ENCODE results near the gene GRIP1.
A peak's percentile ranks its signal among the peaks of the same experiment; 100 is the strongest.

GRIP1 gene

DNA sequence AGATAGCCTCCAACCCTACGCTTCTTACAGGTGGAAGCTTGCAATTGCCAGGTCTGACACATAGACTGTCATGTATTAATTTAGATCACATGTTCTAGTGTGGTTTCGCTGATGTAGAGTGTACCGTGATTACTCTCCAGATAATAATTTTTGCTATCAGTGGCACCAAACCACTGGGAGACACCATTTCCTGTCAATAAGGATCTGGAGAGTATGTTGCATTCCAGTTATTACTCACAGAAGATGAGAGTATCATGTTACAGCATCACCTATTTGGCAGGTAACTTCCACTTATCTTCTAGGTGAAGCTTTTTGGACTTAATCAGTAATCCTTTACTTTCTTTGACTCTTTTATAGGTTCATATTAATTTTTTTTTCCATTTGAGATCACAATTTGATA, 229.3 kb downstream of the GRIP1 start:
- Histone ChIP-seq H3K4me3 (ENCODE audit: low read length) (no peak overlapping the region), H3K4me1 (ENCODE audit: control insufficient read depth, low read length) (peaks cover 20% of the 10 kb centered on the region), H3K4me2 (ENCODE audit: low read length) (no peak overlapping the region), H4K20me1 (ENCODE audit: control insufficient read depth, insufficient read depth, low read depth, low read length) (no peaks in the 10 kb centered on the region), H3K27ac (ENCODE audit: low read depth, low read length) (no peak overlapping the region), H3F3A (ENCODE audit: control insufficient read depth, insufficient read depth) (no peaks in the 10 kb centered on the region), H3K36me3 (ENCODE audit: control insufficient read depth, low read length) (no peaks in the 10 kb centered on the region), H3K79me2 (ENCODE audit: control insufficient read depth, low read length) (no peaks in the 10 kb centered on the region), H3K27me3 (ENCODE audit: control insufficient read depth, low read length) (no peaks in the 10 kb centered on the region), H3K9me2 (replicated peaks; ENCODE audit: control insufficient read depth, low read length) (no peaks in the 10 kb centered on the region), H3K9me3 (ENCODE audit: control insufficient read depth, insufficient read depth, low read length) (no peaks in the 10 kb centered on the region)
- no peak for TF ChIP-seq EZH2phosphoT487 (IDR thresholded peaks at IDR 0.05; ENCODE audit: borderline replicate concordance, low read length)
- TF ChIP-seq, protein P1, sequence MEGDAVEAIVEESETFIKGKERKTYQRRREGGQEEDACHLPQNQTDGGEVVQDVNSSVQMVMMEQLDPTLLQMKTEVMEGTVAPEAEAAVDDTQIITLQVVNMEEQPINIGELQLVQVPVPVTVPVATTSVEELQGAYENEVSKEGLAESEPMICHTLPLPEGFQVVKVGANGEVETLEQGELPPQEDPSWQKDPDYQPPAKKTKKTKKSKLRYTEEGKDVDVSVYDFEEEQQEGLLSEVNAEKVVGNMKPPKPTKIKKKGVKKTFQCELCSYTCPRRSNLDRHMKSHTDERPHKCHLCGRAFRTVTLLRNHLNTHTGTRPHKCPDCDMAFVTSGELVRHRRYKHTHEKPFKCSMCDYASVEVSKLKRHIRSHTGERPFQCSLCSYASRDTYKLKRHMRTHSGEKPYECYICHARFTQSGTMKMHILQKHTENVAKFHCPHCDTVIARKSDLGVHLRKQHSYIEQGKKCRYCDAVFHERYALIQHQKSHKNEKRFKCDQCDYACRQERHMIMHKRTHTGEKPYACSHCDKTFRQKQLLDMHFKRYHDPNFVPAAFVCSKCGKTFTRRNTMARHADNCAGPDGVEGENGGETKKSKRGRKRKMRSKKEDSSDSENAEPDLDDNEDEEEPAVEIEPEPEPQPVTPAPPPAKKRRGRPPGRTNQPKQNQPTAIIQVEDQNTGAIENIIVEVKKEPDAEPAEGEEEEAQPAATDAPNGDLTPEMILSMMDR (IDR thresholded peaks at IDR 0.05; ENCODE audit: low read depth, low read length, poor library complexity, severe bottlenecking): no peak

DNA sequence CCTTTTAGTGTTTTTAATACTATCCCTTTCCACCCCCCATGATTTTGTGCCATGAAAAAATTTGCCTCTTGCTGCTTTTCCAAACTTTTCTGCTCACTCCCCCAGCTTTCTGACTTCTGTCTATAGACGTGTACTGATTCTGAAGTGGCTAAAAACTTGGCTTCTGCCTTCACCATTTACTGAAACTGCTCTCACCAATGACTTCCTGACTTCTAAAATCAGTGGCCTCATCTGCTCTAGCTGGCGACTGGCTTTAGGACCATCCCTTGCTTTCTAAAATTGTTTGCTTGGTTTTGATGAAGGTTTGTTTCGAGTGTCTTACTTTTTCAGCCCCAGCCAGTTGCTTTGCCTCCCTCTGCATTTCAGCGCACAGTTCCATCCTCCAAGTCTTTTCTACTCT, 231.2 kb downstream of the GRIP1 start:
- Histone ChIP-seq H3K4me3 (ENCODE audit: low read length) (no peak overlapping the region), H3F3A (ENCODE audit: control insufficient read depth, insufficient read depth) (no peaks in the 10 kb centered on the region), H3K4me2 (ENCODE audit: low read length) (no peak overlapping the region), H3K9me2 (replicated peaks; ENCODE audit: control insufficient read depth, low read length) (no peaks in the 10 kb centered on the region), H3K36me3 (ENCODE audit: control insufficient read depth, low read length) (no peaks in the 10 kb centered on the region), H3K4me1 (ENCODE audit: control insufficient read depth, low read length) (peaks cover 20% of the 10 kb centered on the region), H4K20me1 (ENCODE audit: control insufficient read depth, insufficient read depth, low read depth, low read length) (no peaks in the 10 kb centered on the region), H3K9me3 (ENCODE audit: control insufficient read depth, insufficient read depth, low read length) (no peaks in the 10 kb centered on the region), H3K27ac (ENCODE audit: low read depth, low read length) (no peak overlapping the region), H3K27me3 (ENCODE audit: control insufficient read depth, low read length) (no peaks in the 10 kb centered on the region), H3K79me2 (ENCODE audit: control insufficient read depth, low read length) (no peaks in the 10 kb centered on the region)
- TF ChIP-seq, protein P1 (IDR thresholded peaks at IDR 0.05; ENCODE audit: low read depth, low read length, poor library complexity, severe bottlenecking): no peak
- no peak for TF ChIP-seq EZH2phosphoT487 (IDR thresholded peaks at IDR 0.05; ENCODE audit: borderline replicate concordance, low read length)

DNA sequence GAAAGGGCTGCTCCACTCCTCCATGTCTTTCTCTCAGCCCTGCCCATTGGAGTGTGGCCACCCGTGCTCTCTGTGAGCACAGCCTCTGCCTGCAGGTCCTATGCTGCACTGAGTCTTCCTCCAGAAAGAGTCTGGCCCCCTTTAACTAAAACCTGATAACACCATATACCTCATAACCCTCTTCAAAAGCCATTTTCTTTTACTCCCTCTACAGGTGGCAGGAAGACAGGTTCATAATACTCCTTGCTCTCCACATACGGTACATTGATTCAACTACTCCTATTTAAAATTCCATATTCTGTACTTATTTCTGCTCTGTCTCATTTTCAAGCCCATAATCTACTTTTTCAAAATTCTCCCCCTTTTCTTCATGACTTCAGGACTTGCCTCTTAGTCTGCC, 232.6 kb downstream of the GRIP1 start:
- Histone ChIP-seq H3K79me2 (ENCODE audit: control insufficient read depth, low read length) (no peaks in the 10 kb centered on the region), H3K4me1 (ENCODE audit: control insufficient read depth, low read length) (peaks cover 28% of the 10 kb centered on the region), H3K4me3 (ENCODE audit: low read length) (no peak overlapping the region), H3K27ac (ENCODE audit: low read depth, low read length) (no peak overlapping the region), H3K4me2 (ENCODE audit: low read length) (peak overlapping the region; percentile 33), H3F3A (ENCODE audit: control insufficient read depth, insufficient read depth) (no peaks in the 10 kb centered on the region), H3K9me2 (replicated peaks; ENCODE audit: control insufficient read depth, low read length) (no peaks in the 10 kb centered on the region), H3K36me3 (ENCODE audit: control insufficient read depth, low read length) (no peaks in the 10 kb centered on the region), H4K20me1 (ENCODE audit: control insufficient read depth, insufficient read depth, low read depth, low read length) (no peaks in the 10 kb centered on the region), H3K9me3 (ENCODE audit: control insufficient read depth, insufficient read depth, low read length) (no peaks in the 10 kb centered on the region), H3K27me3 (ENCODE audit: control insufficient read depth, low read length) (no peaks in the 10 kb centered on the region)
- TF ChIP-seq, protein P1 (IDR thresholded peaks at IDR 0.05; ENCODE audit: low read depth, low read length, poor library complexity, severe bottlenecking): peak; percentile 42
- no peak for TF ChIP-seq EZH2phosphoT487 (IDR thresholded peaks at IDR 0.05; ENCODE audit: borderline replicate concordance, low read length)
